Right forelimb (tissue), 1 donor: ENCODE measurements around the gene LIN37.

ENCODE experiments used
- DNase-seq: peaks from one replicate; pipeline ENCODE4 v3.0.0-alpha.2; 2018

LIN37 gene

GRCh38 chr19:35736913-35737886, 11.2 kb upstream of the LIN37 start:
- DNase-seq: no peak

GRCh38 chr19:35738021-35738886, 10.1 kb upstream of the LIN37 start:
- DNase-seq: no peak

GRCh38 chr19:35738887-35739229, 9.5 kb upstream of the LIN37 start:
- no peak for DNase-seq

- DNase-seq: no peak
Observed at GRCh38 chr19:35739275-35740107, 8.9 kb upstream of the LIN37 start.

- no peak for DNase-seq
Observed at GRCh38 chr19:35740108-35740422, 8.3 kb upstream of the LIN37 start.

- DNase-seq: peak; percentile 98
Observed at GRCh38 chr19:35740423-35741202, 7.8 kb upstream of the LIN37 start.

GRCh38 chr19:35741203-35741515, 7.2 kb upstream of the LIN37 start:
- DNase-seq: no peak

GRCh38 chr19:35742121-35742724, 6.2 kb upstream of the LIN37 start, which contains the start of gene IGFLR1:
TSS of gene IGFLR1 (minus strand) at chr19:35742452. CDS start at chr19:35741180, 1,272 bp downstream.
- DNase-seq: no peak

GRCh38 chr19:35743640-35744429, 4.5 kb upstream of the LIN37 start:
- no peak for DNase-seq

GRCh38 chr19:35744430-35745327, 3.7 kb upstream of the LIN37 start:
- peak; percentile 94 for DNase-seq

- peak; percentile 96 for DNase-seq
Observed at GRCh38 chr19:35745328-35746086, 2.9 kb upstream of the LIN37 start, which contains the start of the genes PSENEN and U2AF1L4. TSS of gene PSENEN (plus strand) at chr19:35745651. CDS start at chr19:35745931, 280 bp downstream. TSS of gene U2AF1L4 (minus strand) at chr19:35745418. CDS start at chr19:35745391, 27 bp downstream.

GRCh38 chr19:35746087-35746462, 2.3 kb upstream of the LIN37 start:
- DNase-seq: no peak

- no peak for DNase-seq
Observed at GRCh38 chr19:35746531-35746930, 1.8 kb upstream of the LIN37 start.

- no peak for DNase-seq
Observed at GRCh38 chr19:35750167-35750566, 1.8 kb downstream of the LIN37 start.

- DNase-seq: no peak
Observed at GRCh38 chr19:35751839-35752745, 3.7 kb downstream of the LIN37 start.

- no peak for DNase-seq
Observed at GRCh38 chr19:35752746-35753350, 4.5 kb downstream of the LIN37 start.
